Coronary artery (tissue), 2 donors: Measurements from ENCODE around the gene PARD3.

ENCODE experiments used
- DNase-seq: peaks from one replicate; pipeline ENCODE4 v3.0.0-alpha.2; 2017; ENCODE audit warnings: low spot score
- H3K27ac ChIP-seq, 2 donors: fragments of 200-600 bp; sonication (generic); one replicate each; pipeline ENCODE4 v1.5.1; 2016 to 2019
- H3K4me3 ChIP-seq: fragments of 200-600 bp; sonication (generic); 2 replicates; pipeline ENCODE4 v1.5.1; 2016; ENCODE audit warnings: mild to moderate bottlenecking, moderate library complexity
- CTCF ChIP-seq: fragments of 200-600 bp; sonication (generic); IDR thresholded peaks from one replicate; pipeline ENCODE4 v1.5.1; 2019; ENCODE audit warnings: antibody characterized with exemption

PARD3 gene

GRCh38 chr10:34729619-34730018 lies 85.5 kb downstream of the PARD3 start:
- H3K4me3 ChIP-seq, result no peak overlapping the region

GRCh38 chr10:34728361-34728760 lies 86.7 kb downstream of the PARD3 start:
- TF ChIP-seq CTCF, result no peak
- Histone ChIP-seq H3K4me3 (no peak overlapping the region), H3K27ac (no peak overlapping the region)
- no peak for DNase-seq

More at GRCh38 chr10:34729619-34730018, 85.5 kb downstream of the PARD3 start:
- H3K27ac ChIP-seq, result no peak overlapping the region
- no peak for DNase-seq
- TF ChIP-seq CTCF, result no peak

- H3K4me3 ChIP-seq, result no peak overlapping the region
- TF ChIP-seq CTCF, result no peak
- H3K27ac ChIP-seq, result no peak overlapping the region
- no peak for DNase-seq
Observed at GRCh38 chr10:34727595-34728033, 87.5 kb downstream of the PARD3 start.

GRCh38 chr10:34726862-34727261 lies 88.2 kb downstream of the PARD3 start:
- no peak for TF ChIP-seq CTCF
- Histone ChIP-seq H3K4me3 (no peak overlapping the region), H3K27ac (no peak overlapping the region)
- DNase-seq, result no peak

- Histone ChIP-seq H3K27ac (no peak overlapping the region), H3K4me3 (peak overlapping the region; percentile 26)
- no peak for TF ChIP-seq CTCF
- no peak for DNase-seq
Observed at GRCh38 chr10:34723750-34724149, 91.3 kb downstream of the PARD3 start.

- H3K27ac ChIP-seq, result no peak overlapping the region
- TF ChIP-seq CTCF, result no peak
- H3K4me3 ChIP-seq, result no peak overlapping the region
- no peak for DNase-seq
Observed at GRCh38 chr10:34722404-34722803, 92.7 kb downstream of the PARD3 start.

GRCh38 chr10:34721208-34721840 lies 93.8 kb downstream of the PARD3 start:
- TF ChIP-seq CTCF, result no peak
- no peak for DNase-seq
- H3K27ac ChIP-seq, result no peak overlapping the region
- no peak overlapping the region for H3K4me3 ChIP-seq
